SK-N-SH (cell line): ENCODE measurements around the gene CENPE. TPM values are rescaled to one million over a fixed set of nuclear protein-coding genes. Genes with fewer than 3 reads are reported as not detected.

Experiments
- CTCF ChIA-PET: fragments of 300-600, 350-600 bp; formaldehyde crosslinking; extraction: SDS; loops from one replicate; lab custom pipeline; 2021; lab: Yijun Ruan, JAX
- POLR2A ChIA-PET: fragments of 350-600 bp; sonication (Branson Sonifier 250); formaldehyde crosslinking; extraction: SDS; loops from one replicate; lab custom pipeline; 2020; ENCODE audit warnings: antibody characterized with exemption, inconsistent platforms; lab: Yijun Ruan, JAX
- DNase-seq: peaks from one replicate; pipeline ENCODE4 v3.0.0; 2012
- H2AFZ ChIP-seq: fragments of 200-600 bp; sonication (generic); 2 replicates; pipeline ENCODE4 v1.8.1; 2016; ENCODE audit warnings: antibody characterized with exemption, mild to moderate bottlenecking, low read depth
- H3F3A ChIP-seq: fragments of 200-600 bp; sonication (generic); replicated peaks from 2 replicates; pipeline ENCODE3; 2016; ENCODE audit warnings: antibody characterized with exemption, mild to moderate bottlenecking; ENCODE audit not compliant: insufficient read depth
- H3K27ac ChIP-seq, 2 experiments: fragments of 200-500 bp in 1 of 2; fragments of 200-600 bp in 1 of 2; sonication (Bioruptor generic) in 1 of 2; sonication (generic), shearing (Covaris generic) in 1 of 2; 2 replicates each; pipeline versions ENCODE4 v1.5.1 to v1.6.1; 2014 to 2016; ENCODE audit warnings: low read depth in 2 of 2, inconsistent platforms in 1 of 2, low read length in 1 of 2, mild to moderate bottlenecking in 1 of 2, mixed read lengths in 1 of 2
- H3K27me3 ChIP-seq: fragments of 200-600 bp; sonication (generic), shearing (Covaris generic); 2 replicates; pipeline ENCODE4 v1.6.1; 2016; ENCODE audit warnings: mixed run types; ENCODE audit not compliant: insufficient read depth
- H3K36me3 ChIP-seq, 2 experiments: fragments of 200-500 bp in 1 of 2; fragments of 200-600 bp in 1 of 2; sonication (Bioruptor generic) in 1 of 2; sonication (generic) in 1 of 2; replicated peaks in 1 of 2; 2 replicates each; pipeline versions ENCODE3 to v1.5.1; 2014 to 2016; ENCODE audit warnings: low read length in 1 of 2, mild to moderate bottlenecking in 1 of 2; ENCODE audit not compliant: insufficient read depth in 2 of 2, control insufficient read depth in 1 of 2
- H3K4me1 ChIP-seq, 2 experiments: fragments of 200-500 bp in 1 of 2; fragments of 200-600 bp in 1 of 2; sonication (Bioruptor generic) in 1 of 2; sonication (generic), shearing (Covaris generic) in 1 of 2; 2 replicates each; pipeline versions ENCODE4 v1.5.1 to v1.6.1; 2014 to 2016; ENCODE audit warnings: low read depth in 1 of 2, low read length in 1 of 2, mixed run types in 1 of 2; ENCODE audit not compliant: insufficient read depth in 2 of 2, control insufficient read depth in 1 of 2
- H3K4me2 ChIP-seq: fragments of 200-600 bp; sonication (generic), shearing (Covaris generic); 2 replicates; pipeline ENCODE4 v1.6.1; 2017; ENCODE audit warnings: mixed run types
- H3K4me3 ChIP-seq, 2 experiments: fragments of 200-500 bp in 1 of 2; fragments of 200-600 bp in 1 of 2; sonication (Bioruptor generic) in 1 of 2; sonication (generic), shearing (Covaris generic) in 1 of 2; 2 replicates each; pipeline versions ENCODE4 v1.5.1 to v1.8.1; 2014 to 2016; ENCODE audit warnings: low read depth in 2 of 2, inconsistent platforms in 1 of 2, low read length in 1 of 2, mild to moderate bottlenecking in 1 of 2, mixed read lengths in 1 of 2, moderate library complexity in 1 of 2
- H3K79me2 ChIP-seq: fragments of 200-600 bp; sonication (generic); 2 replicates; pipeline ENCODE4 v1.8.1; 2017; ENCODE audit warnings: mild to moderate bottlenecking; ENCODE audit not compliant: insufficient read depth
- H3K9ac ChIP-seq: fragments of 200-600 bp; sonication (generic); 2 replicates; pipeline ENCODE4 v1.6.1; 2017; ENCODE audit warnings: mixed run types
- H3K9me2 ChIP-seq: fragments of 200-600 bp; sonication (generic); 2 replicates; pipeline ENCODE4 v1.6.1; 2017; ENCODE audit warnings: mixed run types
- H3K9me3 ChIP-seq: fragments of 200-600 bp; sonication (generic); 2 replicates; pipeline ENCODE4 v1.6.1; 2017; ENCODE audit warnings: mixed run types, mild to moderate bottlenecking, moderate library complexity
- H4K20me1 ChIP-seq: fragments of 200-600 bp; sonication (generic); 2 replicates; pipeline ENCODE4 v1.6.1; 2017; ENCODE audit warnings: mild to moderate bottlenecking, mixed run types; ENCODE audit not compliant: insufficient read depth
- EZH2phosphoT487 ChIP-seq: fragments of 200-600 bp; sonication (generic); IDR thresholded peaks from 2 replicates; pipeline ENCODE4 v1.6.1; 2017; ENCODE audit warnings: low read depth, mixed run types, mild to moderate bottlenecking, antibody characterized with exemption, moderate library complexity, borderline replicate concordance
- FOXJ3 ChIP-seq: sonication (generic); formaldehyde crosslinking; IDR thresholded peaks from 2 replicates; pipeline ENCODE4 v1.5.1; 2020; ENCODE audit warnings: mild to moderate bottlenecking, missing genetic modification reagents
- GABPA ChIP-seq: IDR thresholded peaks from 2 replicates; pipeline ENCODE4 v1.4.0; 2012; ENCODE audit warnings: low read depth, mild to moderate bottlenecking
- JUND ChIP-seq: IDR thresholded peaks from 2 replicates; pipeline ENCODE4 v1.4.0; 2012
- RAD21 ChIP-seq: IDR thresholded peaks from 2 replicates; pipeline ENCODE4 v1.6.1; 2012; ENCODE audit warnings: mild to moderate bottlenecking, low read length
- TEAD4 ChIP-seq: IDR thresholded peaks from 2 replicates; pipeline ENCODE4 v1.4.0; 2012; ENCODE audit warnings: mild to moderate bottlenecking, borderline replicate concordance; ENCODE audit not compliant: insufficient read depth
- YY1 ChIP-seq: IDR thresholded peaks from 2 replicates; pipeline ENCODE4 v1.4.0; 2012; ENCODE audit warnings: low read depth, mild to moderate bottlenecking
- WGBS: methylation state at CpG from one replicate; pipeline ENCODE4 v1.1.6; 2017; ENCODE audit warnings: low lambda C conversion rate; 5-methylcytosine and 5-hydroxymethylcytosine counted together
- polyA plus RNA-seq, 3 experiments: library from polyadenylated mRNA; depleted of rRNA; stranded (reverse); fragments of >200 nt; gene quantifications; 2 replicates each; pipeline ENCODE4 v1.2.3, GENCODE V29; 2012
- TF ChIP-seq, protein P1 (sequence below): IDR thresholded peaks from 2 replicates; pipeline ENCODE4 v1.6.1; 2012; ENCODE audit warnings: mild to moderate bottlenecking, low read depth, low read length, moderate library complexity
- TF ChIP-seq, protein P2 (sequence below): fragments of 150-350 bp; IDR thresholded peaks from 2 replicates; pipeline ENCODE4 v1.6.1; 2017; ENCODE audit warnings: antibody characterized with exemption, low read length, low read depth, borderline replicate concordance
- TF ChIP-seq, protein P3 (sequence below): IDR thresholded peaks from 2 replicates; pipeline ENCODE4 v1.4.0; 2012; ENCODE audit warnings: low read depth, borderline replicate concordance
- TF ChIP-seq, protein P4 (sequence below): IDR thresholded peaks from 2 replicates; pipeline ENCODE4; 2012
- TF ChIP-seq, protein P5 (sequence below): fragments of 150-350 bp; IDR thresholded peaks from 2 replicates; pipeline ENCODE4 v1.6.1; 2016; ENCODE audit warnings: mild to moderate bottlenecking, low read depth, low read length
- TF ChIP-seq, protein P6 (sequence below): fragments of 200-600 bp; sonication (generic); IDR thresholded peaks from 2 replicates; pipeline ENCODE4 v1.6.1; 2017; ENCODE audit warnings: antibody characterized with exemption, mild to moderate bottlenecking, moderate library complexity

Gene CENPE
- polyA plus RNA-seq, 1 of the 3 experiments (the other 2 are of a cell fraction) = 1.7 TPM

DNA sequence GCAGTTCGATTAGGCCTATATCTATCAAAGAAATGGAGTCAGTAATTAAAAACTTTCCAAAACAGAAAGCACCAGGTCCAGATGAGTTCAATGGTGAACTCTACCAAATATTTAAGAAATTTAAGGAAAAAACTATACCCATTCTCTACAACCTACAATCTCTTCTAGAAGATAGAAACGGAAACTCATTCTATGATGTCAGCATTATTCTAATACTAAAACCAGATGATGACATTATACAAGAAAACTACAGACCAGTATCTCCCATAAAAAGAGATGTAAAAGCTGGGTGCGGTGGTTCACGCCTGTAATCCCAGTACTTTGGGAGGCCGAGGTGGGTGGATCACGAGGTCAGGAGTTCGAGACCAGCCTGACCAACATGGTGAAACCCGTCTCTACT, 69.0 kb downstream of the CENPE start:
- Histone ChIP-seq H3F3A (peaks cover 8% of the 10 kb centered on the region), H3K4me2 (no peak overlapping the region), H3K27me3 (no peaks in the 10 kb centered on the region), H4K20me1 (no peaks in the 10 kb centered on the region), H3K36me3 (peaks cover 19 to 48% of the 10 kb centered on the region in 2 experiments), H3K4me1 (no peaks in the 10 kb centered on the region), H3K9ac (no peak overlapping the region), H3K79me2 (no peaks in the 10 kb centered on the region; the same call in 1 of the 2 replicates), H3K4me3 (no peak overlapping the region), H3K9me2 (no peaks in the 10 kb centered on the region), H3K9me3 (peaks cover 3% of the 10 kb centered on the region; the same call in 1 of the 2 replicates), H2AFZ (no peak overlapping the region), H3K27ac (no peak overlapping the region)
- ChIA-PET CTCF (no interaction called here), POLR2A (no interaction called here)
- no peak for TF ChIP-seq EZH2phosphoT487
- WGBS = 95% methylated on average over 8 of the region's 8 CpGs
- DNase-seq = no peak

DNA sequence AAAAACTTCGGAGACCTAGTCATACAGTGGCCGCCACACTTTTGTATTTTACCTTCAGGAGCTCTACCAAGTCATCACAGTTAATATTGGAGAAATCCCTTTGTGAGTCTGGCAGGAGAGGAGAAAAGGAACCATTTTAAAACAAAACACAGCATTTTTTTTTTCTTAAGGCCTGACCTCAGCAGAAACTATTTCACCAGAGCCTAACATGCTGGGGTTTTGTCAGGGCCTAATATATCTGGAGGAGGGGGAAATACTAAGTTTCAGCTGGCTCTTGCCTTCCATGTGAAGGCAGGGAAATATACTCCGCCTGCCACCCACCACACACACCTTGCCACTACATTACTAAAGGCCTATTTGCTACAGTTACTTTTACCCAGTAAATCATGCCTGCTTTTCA, 72.0 kb downstream of the CENPE start:
- Histone ChIP-seq H3F3A (peaks cover 8% of the 10 kb centered on the region), H3K27ac (no peak overlapping the region), H3K4me2 (no peak overlapping the region), H3K4me3 (no peak overlapping the region), H2AFZ (no peak overlapping the region), H3K9me3 (peaks cover 3% of the 10 kb centered on the region; the same call in 1 of the 2 replicates), H3K9ac (no peak overlapping the region), H3K79me2 (no peaks in the 10 kb centered on the region; the same call in 1 of the 2 replicates), H3K9me2 (no peaks in the 10 kb centered on the region), H3K27me3 (no peaks in the 10 kb centered on the region), H3K4me1 (no peaks in the 10 kb centered on the region), H4K20me1 (no peaks in the 10 kb centered on the region), H3K36me3 (peaks cover 16 to 46% of the 10 kb centered on the region in 2 experiments)
- CTCF ChIA-PET = no interaction called here
- POLR2A ChIA-PET = no interaction called here
- 100% methylated on average over 3 of the region's 3 CpGs for WGBS
- no peak for TF ChIP-seq YY1
- TF ChIP-seq, protein P1, sequence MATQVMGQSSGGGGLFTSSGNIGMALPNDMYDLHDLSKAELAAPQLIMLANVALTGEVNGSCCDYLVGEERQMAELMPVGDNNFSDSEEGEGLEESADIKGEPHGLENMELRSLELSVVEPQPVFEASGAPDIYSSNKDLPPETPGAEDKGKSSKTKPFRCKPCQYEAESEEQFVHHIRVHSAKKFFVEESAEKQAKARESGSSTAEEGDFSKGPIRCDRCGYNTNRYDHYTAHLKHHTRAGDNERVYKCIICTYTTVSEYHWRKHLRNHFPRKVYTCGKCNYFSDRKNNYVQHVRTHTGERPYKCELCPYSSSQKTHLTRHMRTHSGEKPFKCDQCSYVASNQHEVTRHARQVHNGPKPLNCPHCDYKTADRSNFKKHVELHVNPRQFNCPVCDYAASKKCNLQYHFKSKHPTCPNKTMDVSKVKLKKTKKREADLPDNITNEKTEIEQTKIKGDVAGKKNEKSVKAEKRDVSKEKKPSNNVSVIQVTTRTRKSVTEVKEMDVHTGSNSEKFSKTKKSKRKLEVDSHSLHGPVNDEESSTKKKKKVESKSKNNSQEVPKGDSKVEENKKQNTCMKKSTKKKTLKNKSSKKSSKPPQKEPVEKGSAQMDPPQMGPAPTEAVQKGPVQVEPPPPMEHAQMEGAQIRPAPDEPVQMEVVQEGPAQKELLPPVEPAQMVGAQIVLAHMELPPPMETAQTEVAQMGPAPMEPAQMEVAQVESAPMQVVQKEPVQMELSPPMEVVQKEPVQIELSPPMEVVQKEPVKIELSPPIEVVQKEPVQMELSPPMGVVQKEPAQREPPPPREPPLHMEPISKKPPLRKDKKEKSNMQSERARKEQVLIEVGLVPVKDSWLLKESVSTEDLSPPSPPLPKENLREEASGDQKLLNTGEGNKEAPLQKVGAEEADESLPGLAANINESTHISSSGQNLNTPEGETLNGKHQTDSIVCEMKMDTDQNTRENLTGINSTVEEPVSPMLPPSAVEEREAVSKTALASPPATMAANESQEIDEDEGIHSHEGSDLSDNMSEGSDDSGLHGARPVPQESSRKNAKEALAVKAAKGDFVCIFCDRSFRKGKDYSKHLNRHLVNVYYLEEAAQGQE = no peak
- no peak for TF ChIP-seq FOXJ3 (CRISPR knock-in tag)
- TF ChIP-seq RAD21 = no peak
- no peak for TF ChIP-seq JUND
- TF ChIP-seq, protein P2, sequence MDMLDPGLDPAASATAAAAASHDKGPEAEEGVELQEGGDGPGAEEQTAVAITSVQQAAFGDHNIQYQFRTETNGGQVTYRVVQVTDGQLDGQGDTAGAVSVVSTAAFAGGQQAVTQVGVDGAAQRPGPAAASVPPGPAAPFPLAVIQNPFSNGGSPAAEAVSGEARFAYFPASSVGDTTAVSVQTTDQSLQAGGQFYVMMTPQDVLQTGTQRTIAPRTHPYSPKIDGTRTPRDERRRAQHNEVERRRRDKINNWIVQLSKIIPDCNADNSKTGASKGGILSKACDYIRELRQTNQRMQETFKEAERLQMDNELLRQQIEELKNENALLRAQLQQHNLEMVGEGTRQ = no peak
- TF ChIP-seq, protein P3, sequence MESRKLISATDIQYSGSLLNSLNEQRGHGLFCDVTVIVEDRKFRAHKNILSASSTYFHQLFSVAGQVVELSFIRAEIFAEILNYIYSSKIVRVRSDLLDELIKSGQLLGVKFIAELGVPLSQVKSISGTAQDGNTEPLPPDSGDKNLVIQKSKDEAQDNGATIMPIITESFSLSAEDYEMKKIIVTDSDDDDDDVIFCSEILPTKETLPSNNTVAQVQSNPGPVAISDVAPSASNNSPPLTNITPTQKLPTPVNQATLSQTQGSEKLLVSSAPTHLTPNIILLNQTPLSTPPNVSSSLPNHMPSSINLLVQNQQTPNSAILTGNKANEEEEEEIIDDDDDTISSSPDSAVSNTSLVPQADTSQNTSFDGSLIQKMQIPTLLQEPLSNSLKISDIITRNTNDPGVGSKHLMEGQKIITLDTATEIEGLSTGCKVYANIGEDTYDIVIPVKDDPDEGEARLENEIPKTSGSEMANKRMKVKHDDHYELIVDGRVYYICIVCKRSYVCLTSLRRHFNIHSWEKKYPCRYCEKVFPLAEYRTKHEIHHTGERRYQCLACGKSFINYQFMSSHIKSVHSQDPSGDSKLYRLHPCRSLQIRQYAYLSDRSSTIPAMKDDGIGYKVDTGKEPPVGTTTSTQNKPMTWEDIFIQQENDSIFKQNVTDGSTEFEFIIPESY = no peak
- TF ChIP-seq, protein P4, sequence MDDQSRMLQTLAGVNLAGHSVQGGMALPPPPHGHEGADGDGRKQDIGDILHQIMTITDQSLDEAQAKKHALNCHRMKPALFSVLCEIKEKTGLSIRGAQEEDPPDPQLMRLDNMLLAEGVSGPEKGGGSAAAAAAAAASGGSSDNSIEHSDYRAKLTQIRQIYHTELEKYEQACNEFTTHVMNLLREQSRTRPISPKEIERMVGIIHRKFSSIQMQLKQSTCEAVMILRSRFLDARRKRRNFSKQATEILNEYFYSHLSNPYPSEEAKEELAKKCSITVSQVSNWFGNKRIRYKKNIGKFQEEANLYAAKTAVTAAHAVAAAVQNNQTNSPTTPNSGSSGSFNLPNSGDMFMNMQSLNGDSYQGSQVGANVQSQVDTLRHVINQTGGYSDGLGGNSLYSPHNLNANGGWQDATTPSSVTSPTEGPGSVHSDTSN = no peak
- no peak for TF ChIP-seq TEAD4
- TF ChIP-seq GABPA = no peak
- TF ChIP-seq, protein P5, sequence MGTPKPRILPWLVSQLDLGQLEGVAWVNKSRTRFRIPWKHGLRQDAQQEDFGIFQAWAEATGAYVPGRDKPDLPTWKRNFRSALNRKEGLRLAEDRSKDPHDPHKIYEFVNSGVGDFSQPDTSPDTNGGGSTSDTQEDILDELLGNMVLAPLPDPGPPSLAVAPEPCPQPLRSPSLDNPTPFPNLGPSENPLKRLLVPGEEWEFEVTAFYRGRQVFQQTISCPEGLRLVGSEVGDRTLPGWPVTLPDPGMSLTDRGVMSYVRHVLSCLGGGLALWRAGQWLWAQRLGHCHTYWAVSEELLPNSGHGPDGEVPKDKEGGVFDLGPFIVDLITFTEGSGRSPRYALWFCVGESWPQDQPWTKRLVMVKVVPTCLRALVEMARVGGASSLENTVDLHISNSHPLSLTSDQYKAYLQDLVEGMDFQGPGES = no peak
- TF ChIP-seq, protein P6, sequence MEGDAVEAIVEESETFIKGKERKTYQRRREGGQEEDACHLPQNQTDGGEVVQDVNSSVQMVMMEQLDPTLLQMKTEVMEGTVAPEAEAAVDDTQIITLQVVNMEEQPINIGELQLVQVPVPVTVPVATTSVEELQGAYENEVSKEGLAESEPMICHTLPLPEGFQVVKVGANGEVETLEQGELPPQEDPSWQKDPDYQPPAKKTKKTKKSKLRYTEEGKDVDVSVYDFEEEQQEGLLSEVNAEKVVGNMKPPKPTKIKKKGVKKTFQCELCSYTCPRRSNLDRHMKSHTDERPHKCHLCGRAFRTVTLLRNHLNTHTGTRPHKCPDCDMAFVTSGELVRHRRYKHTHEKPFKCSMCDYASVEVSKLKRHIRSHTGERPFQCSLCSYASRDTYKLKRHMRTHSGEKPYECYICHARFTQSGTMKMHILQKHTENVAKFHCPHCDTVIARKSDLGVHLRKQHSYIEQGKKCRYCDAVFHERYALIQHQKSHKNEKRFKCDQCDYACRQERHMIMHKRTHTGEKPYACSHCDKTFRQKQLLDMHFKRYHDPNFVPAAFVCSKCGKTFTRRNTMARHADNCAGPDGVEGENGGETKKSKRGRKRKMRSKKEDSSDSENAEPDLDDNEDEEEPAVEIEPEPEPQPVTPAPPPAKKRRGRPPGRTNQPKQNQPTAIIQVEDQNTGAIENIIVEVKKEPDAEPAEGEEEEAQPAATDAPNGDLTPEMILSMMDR = no peak
- no peak for DNase-seq
